ENCODE results near the gene NOS3. TPM values are rescaled to one million over a fixed set of nuclear protein-coding genes. Genes with fewer than 3 reads are reported as not detected.
"Not testable (repeated sequence)": the region's sequence is repeated elsewhere in the genome, so short reads cannot be mapped to it uniquely, and the experiment has no call there.

NOS3 gene
- total RNA-seq, 1 donor from 2014 or later = 58.3 TPM

GRCh38 chr7:151016505-151016904 lies 25.7 kb downstream of the NOS3 start:
- no peak for DNase-seq (ENCODE audit: low read depth, low spot score)

- no peak for DNase-seq (ENCODE audit: low read depth, low spot score)
Observed at GRCh38 chr7:151016942-151017341, 26.1 kb downstream of the NOS3 start.

- DNase-seq (ENCODE audit: low read depth, low spot score) = no peak
Observed at GRCh38 chr7:151017370-151017952, 26.6 kb downstream of the NOS3 start.

GRCh38 chr7:151017953-151018420 lies 27.2 kb downstream of the NOS3 start:
- DNase-seq (ENCODE audit: low read depth, low spot score) = no peak

GRCh38 chr7:151018421-151019129 lies 27.8 kb downstream of the NOS3 start:
- no peak for DNase-seq (ENCODE audit: low read depth, low spot score)

- DNase-seq (ENCODE audit: low read depth, low spot score) = no peak
Observed at GRCh38 chr7:151019130-151019447, 28.3 kb downstream of the NOS3 start.

- DNase-seq (ENCODE audit: low read depth, low spot score) = no peak
Observed at GRCh38 chr7:151020231-151020630, 29.4 kb downstream of the NOS3 start.

GRCh38 chr7:151023232-151023631 lies 32.4 kb downstream of the NOS3 start:
- no peak for DNase-seq (ENCODE audit: low read depth, low spot score)

- DNase-seq (ENCODE audit: low read depth, low spot score) = no peak
Observed at GRCh38 chr7:151024435-151025056, 33.7 kb downstream of the NOS3 start, which contains the start of gene ATG9B. TSS of gene ATG9B (minus strand) at chr7:151024494. CDS start at chr7:151024423, 71 bp downstream.

GRCh38 chr7:151025924-151026671 lies 35.3 kb downstream of the NOS3 start:
- DNase-seq (ENCODE audit: low read depth, low spot score) = no peak

GRCh38 chr7:151026771-151027727 lies 36.2 kb downstream of the NOS3 start:
- not testable (repeated sequence) for DNase-seq (ENCODE audit: low read depth, low spot score)

- DNase-seq (ENCODE audit: low read depth, low spot score) = not testable (repeated sequence)
Observed at GRCh38 chr7:151027728-151028130, 36.9 kb downstream of the NOS3 start.

GRCh38 chr7:151028131-151028947 lies 37.5 kb downstream of the NOS3 start, which contains the start of gene ABCB8:
TSS of gene ABCB8 (plus strand) at chr7:151028450. CDS start at chr7:151028516, 66 bp downstream.
- peak; percentile 93 for DNase-seq (ENCODE audit: low read depth, low spot score)

GRCh38 chr7:151028948-151029501 lies 38.2 kb downstream of the NOS3 start:
- DNase-seq (ENCODE audit: low read depth, low spot score) = no peak

- no peak for DNase-seq (ENCODE audit: low read depth, low spot score)
Observed at GRCh38 chr7:151031011-151031410, 40.2 kb downstream of the NOS3 start.

- DNase-seq (ENCODE audit: low read depth, low spot score) = no peak
Observed at GRCh38 chr7:151032936-151033863, 42.4 kb downstream of the NOS3 start.

GRCh38 chr7:151033864-151034249 lies 43.0 kb downstream of the NOS3 start:
- no peak for DNase-seq (ENCODE audit: low read depth, low spot score)

- DNase-seq (ENCODE audit: low read depth, low spot score) = no peak
Observed at GRCh38 chr7:151034312-151035025, 43.7 kb downstream of the NOS3 start.
